ENCODE measurements around the gene UROS.

DNA sequence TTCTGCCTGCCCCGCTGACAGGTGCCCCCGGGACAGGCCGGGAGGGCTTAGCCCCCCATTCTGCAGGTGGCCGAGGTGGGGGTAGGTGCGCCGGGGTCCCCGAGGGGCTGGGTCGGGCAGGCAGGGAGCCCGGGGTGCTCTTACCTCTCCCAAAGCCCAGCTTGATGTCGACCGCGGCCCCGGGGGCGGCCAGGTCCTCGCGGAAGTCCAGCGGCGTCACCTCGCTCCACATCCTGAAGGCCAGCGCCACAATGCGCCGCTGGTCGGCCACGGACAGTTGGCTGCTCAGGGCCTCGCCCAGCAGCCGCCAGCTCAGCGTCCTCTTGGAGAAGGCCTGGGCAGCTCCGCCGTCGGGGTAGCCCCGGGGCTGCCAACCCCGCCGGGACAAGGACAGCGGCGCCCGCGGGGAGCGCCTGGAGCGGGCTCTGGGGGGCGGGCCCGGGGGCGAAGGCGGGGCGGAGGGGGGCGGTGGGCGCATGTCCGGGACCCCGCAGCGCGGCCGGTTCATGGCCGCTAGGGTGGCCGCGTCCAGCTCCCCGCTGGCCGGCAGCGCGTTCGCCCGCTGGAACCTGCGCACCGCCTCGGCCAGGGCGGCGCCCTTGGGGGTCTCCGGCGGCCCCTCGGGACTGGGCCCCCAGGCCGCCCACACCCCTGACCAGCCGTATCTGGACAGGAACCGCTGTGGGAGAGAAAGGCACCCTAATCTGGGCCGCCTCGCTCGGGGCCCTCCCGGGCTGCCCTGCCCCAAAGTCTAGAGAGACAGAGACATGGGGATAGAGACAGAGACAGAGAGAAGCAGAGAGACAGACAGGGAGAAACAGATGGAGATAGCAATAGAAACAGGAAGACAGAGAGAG, 49.1 kb downstream of the UROS start:
- TF ChIP-seq POLR2A (IDR thresholded peaks at IDR 0.05) = no peak
- TF ChIP-seq, protein P1, sequence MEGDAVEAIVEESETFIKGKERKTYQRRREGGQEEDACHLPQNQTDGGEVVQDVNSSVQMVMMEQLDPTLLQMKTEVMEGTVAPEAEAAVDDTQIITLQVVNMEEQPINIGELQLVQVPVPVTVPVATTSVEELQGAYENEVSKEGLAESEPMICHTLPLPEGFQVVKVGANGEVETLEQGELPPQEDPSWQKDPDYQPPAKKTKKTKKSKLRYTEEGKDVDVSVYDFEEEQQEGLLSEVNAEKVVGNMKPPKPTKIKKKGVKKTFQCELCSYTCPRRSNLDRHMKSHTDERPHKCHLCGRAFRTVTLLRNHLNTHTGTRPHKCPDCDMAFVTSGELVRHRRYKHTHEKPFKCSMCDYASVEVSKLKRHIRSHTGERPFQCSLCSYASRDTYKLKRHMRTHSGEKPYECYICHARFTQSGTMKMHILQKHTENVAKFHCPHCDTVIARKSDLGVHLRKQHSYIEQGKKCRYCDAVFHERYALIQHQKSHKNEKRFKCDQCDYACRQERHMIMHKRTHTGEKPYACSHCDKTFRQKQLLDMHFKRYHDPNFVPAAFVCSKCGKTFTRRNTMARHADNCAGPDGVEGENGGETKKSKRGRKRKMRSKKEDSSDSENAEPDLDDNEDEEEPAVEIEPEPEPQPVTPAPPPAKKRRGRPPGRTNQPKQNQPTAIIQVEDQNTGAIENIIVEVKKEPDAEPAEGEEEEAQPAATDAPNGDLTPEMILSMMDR (IDR thresholded peaks at IDR 0.05 in 8 of 11, conservative IDR thresholded peaks at IDR 0.05 in 3 of 11) = no peak

Measured in spleen (tissue), 7 donors.